ENCODE measurements around the gene RNF130.
"Not testable (repeated sequence)": the region's sequence is repeated elsewhere in the genome, so short reads cannot be mapped to it uniquely, and the experiment has no call there.

Gene RNF130

DNA sequence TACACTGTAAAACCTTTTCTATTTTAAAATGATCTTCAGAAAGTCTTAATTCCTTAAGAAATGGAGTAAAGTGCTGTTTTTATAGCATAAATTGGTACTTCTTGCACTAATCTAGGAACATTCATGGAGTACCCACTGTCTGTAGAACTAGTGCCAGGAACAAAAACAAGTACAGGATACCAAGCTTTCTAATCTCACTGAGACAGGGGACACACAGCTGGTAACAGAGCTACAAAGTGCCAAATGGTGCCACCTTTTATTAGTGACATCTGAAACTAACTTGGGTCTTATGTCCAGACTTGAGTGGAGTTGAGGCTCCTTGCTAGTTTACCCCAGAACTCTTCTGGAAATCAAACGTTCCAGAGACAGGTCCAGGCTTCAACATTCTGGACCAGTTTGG is 57.9 kb downstream of the RNF130 start:
- DNase-seq, result no peak

DNA sequence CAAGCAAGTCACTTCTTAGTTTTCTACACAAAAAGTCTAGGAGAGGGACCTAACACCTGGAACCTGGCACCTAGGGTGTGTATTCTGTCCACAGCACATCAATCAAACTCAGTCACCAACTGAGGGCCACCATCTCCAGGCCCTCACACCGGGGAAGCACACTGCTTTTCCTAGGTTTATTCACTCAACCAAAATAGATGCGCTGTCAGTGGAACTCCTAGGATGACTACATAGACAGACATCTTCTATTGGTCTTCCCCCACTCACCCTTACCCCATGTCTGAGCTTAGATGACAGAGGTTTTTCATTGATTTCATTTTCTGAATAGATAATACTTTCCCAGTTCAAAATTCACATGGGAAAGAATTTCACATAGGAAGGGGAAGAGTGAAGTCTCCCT is 59.2 kb downstream of the RNF130 start:
- no peak for DNase-seq

DNA sequence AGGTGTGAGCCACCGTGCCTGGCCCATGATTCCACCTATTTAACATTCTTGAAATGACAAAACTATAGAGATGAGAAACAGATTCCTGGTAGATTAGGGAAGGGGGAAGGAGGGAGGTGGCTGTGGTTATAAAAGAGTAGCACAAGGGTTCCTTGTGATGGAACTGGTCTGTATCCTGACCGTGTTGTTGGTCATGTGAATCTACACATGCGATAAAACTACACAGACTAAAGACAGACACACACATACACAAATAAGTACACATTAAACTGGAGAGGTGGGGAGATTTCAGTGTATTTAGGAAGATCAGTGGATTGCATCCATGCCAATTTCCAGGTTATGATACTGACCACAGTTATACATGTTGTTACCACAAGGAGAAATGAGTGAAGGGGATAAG is 60.9 kb downstream of the RNF130 start:
- DNase-seq, result no peak

DNA sequence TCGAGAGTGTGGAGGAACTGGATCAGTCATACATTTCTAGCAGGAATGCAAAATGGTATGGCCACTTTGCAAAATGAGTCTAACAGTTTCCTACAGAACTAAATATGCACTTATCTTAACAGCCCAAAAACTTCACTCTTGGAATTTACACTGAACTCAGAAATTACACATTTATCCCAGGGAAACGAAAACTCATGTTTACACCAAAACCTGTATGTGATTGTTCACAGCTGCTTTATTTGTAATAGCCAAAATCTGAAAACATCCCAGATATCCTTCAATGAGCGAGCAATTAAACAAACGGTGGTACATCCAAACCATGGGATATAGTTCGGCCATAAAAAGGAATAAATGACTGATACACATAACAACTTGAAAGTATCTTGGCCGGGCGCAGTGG is 62.0 kb downstream of the RNF130 start:
- no peak for DNase-seq

DNA sequence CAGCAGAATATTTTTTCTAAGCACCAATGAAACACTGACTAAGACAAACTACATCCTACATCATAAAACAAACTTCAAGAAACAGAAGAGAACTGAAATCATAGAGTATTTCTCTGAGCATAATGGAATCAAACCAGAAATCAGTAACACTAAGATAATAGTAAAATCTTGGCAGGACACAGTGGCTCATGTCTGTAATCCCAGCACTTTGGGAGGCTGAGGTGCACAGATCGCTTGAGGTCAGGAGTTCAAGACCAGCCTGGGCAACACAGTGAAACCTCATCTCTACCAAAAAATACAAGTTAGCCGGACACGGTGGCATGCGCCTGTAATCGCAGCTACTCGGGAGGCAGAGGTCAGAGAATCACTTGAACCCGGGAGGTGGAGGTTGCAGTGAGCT is 63.1 kb downstream of the RNF130 start:
- no peak for DNase-seq

DNA sequence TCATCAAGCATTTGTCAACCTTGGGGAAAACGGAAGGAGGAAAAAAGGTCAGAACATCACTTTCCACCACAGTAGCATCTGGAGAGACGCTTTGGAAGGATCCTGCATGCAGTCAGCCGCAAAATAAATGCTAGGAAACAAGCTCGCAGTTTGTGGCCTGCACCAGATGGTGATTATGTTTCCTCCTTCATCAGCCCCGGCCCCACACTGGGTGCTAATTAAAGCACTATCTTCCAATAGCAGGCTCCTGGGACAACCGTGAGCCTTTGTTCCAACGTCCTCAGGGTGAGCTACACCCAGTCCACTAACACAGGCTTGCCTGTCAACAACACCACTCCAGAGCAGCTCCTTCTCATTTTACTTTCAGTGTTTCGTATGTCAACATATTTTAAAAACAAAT is 64.0 kb downstream of the RNF130 start:
- DNase-seq, result no peak

DNA sequence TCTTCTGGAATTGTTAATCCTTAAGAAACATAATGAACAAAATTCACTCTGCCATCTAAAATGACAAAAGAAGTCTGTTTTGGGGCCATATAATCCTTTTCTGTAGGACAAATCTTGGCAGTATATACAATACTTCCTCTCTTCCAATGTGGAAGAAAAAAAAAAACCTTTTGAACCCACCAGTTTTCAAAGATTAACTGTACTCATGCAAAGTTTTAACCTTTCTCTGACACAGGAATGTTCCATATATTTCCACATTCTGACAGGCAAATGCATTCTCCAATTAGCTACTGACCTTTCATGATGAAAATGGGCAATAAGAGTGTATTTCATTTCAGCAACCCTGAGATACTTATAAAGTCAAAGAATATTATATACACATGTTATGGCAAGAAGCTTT is 65.4 kb downstream of the RNF130 start:
- DNase-seq, result no peak

DNA sequence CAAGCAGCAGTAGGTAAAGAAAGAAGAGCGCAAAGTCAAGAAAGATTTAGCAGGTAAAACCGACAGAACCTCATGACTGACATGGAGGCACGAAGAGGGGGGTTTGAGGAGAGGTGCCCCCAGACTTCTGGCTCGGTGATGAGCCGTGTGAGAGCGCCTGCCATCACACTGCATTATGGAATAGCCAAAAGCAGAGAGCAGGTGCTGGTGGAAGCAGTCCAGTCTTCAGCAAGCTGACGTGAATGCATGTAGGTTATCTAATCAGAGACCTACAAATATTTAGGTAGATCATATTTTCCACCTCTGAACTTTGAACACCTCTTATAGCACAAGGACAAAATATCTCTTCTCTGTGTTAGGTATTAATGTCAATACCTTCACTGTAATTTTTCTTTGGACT is 68.4 kb downstream of the RNF130 start:
- no peak for DNase-seq

DNA sequence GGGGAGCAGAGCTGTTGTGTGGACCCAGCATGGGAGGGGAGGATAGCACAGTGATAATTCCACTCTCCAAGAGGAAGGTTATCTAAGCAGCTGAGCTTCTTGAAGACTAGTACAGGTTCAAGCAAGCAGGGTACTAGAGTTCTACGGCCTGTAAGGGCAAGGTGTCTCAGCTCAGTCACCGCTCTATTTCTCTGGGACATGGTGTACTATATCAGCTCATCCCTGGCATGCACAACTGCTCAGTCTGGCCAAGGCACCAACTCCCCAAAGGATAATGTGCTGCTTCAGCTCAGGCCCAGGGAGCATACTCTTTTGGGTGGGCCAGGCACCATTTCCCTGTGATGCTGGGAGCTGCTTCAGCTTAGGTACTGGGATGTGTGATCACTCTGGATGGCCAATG is 69.8 kb downstream of the RNF130 start:
- no peak for DNase-seq

DNA sequence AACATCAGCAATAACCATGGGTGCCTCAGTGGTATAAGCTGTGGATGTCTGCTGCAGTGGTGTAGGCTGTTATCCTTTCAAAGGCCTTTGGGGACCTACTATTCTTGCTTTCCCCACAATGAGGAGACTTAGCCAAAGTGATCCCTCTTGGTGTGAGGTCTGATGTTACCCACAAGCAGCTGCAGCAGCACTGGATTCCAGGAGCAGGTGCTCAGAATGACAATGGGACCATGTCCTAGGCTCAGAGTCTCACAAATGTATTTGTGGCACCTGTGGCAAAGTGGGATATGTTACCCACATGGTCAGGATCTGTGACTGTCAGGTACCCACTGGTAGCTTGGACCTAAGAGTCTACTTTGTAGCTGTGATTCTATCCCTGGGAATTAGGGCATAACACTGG is 70.4 kb downstream of the RNF130 start:
- no peak for DNase-seq

DNA sequence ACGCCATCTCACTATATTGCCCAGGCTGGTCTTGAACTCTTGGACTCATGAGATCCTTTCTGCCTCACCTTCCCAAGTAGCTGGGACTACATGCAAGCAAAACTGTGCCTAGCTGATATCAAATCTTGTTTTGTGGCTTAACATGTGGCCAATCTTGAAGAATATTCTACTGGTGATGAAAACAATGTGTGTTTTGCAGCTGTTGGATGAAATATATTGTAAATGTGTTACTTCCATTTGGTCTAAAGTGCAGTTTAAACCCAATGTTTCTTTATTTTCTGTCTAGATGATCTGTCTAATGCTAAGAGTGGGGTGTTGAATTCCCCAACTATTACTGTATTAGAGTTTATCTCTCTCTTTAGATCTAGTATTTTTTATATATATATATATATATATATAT is 73.1 kb downstream of the RNF130 start:
- DNase-seq, result no peak

DNA sequence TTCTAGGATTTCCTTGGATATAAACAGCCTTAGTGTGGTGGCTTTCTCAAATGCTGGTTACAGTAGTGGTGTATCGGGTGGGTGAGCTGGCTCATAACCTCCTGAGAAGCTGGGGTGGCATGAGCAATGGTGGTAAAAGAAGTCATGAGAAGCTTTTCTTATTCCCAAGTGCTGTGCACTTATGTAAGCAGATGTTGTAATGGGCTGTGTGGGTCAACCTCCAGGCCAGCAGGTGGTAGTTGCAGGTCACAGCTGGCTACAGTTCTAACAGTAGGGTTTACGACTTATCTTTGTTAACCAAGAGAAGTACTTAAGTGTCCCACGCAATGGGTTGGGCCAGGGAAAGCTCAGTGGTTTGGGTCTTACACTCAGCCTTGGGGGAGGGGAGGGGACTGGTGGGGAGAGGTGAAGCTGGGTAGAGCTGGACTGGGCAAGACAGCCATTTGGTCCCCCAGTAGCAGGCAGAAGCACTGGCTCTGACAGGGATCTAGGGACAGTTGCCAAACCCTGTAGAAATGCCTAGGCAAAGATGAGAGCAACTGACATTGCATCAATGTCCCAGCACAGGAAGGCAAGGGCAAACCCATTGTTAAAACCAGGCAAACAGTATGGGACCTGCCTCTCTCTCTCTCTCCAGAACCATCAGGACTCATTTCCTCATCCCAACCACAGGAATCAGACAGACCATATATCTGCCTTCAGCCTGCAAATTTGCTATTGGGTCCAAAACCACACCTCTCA is 76.8 kb downstream of the RNF130 start:
- DNase-seq, result no peak

DNA sequence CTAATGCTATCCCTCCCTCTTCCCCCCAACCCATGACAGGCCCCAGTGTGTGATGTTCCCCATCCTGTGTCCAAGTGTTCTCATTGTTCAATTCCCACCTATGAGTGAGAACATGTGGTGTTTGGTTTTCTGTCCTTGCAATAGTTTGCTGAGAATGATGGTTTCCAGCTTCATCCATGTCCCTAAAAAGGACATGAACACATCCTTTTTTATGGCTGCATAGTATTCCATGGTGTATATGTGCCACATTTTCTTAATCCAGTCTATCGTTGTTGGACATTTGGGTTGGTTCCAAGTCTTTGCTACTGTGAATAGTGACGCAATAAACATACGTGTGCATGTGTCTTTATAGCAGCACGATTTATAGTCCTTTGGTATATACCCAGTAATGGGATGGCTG is 78.7 kb downstream of the RNF130 start:
- DNase-seq, result not testable (repeated sequence)

DNA sequence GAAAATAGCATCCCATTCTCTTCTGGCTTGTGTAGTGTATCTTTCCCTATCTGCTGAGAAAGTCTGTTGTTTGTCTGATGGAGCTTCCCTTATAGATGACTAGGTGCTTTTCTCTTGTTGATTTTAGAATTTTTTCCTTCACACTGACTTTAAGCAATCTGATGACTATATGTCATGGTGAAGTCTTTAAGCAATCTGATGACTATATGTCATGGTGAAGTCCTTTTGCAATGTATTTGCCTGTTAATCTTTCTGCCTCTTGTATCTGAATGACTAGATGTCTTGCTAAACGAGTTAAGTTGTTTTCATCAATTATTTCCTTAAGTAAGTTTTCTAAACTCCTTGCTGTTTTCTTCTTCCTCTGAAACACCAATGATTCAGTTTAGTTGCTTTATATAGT is 80.5 kb downstream of the RNF130 start:
- DNase-seq, result no peak

DNA sequence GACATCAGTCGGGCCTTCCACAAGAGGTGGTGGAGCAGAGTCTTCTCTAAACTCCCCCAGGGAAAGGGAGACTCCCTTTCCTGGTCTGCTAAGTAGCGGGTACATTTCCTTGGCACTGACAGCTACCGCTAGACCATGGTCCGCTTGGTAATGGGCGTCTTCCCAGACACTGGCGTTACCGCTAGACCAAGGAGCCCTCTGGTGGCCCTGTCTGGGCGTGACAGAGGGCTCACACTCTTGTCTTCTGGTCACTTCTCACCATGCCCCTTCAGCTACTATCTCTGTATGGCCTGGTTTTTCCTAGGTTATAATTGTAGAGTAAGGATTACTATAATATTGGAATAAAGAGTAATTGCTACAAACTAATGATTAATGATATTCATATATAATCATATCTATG is 81.0 kb downstream of the RNF130 start:
- DNase-seq, result not testable (repeated sequence)

DNA sequence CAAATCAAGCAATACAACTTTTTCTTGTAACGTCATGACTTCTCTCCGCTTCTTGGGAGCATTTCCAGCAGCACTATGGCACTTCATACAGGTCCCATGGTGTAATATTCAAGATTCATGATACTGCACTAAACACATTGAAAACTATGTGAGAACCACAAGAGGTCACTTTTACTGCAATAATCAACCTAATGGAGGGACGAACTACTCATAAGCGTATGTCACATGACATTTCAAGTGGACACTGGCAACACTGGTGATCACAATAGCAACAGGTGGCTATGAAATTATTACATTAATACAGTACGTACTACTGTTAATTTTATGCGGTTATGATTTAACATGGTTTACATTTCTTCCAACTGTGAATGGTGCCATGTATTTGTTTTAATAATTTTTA is 85.2 kb downstream of the RNF130 start:
- DNase-seq, result no peak

DNA sequence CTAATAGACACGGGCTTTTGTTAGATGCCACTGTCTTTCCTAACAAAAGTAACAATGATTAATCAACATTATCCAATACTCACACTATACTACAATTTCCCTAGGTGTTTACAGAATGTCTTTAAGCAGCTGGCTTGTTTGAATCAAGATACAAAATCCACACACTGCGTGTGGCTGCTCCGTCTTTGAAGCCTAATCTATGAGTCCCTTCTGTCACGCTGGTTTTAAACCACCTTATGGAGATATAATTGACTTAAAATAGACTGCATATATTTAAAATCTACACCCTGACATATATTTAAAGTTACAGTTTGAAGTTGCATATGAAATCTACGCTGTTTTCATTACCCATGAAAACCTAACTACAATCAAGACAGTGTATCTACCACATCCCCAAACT is 89.9 kb downstream of the RNF130 start:
- no peak for DNase-seq

DNA sequence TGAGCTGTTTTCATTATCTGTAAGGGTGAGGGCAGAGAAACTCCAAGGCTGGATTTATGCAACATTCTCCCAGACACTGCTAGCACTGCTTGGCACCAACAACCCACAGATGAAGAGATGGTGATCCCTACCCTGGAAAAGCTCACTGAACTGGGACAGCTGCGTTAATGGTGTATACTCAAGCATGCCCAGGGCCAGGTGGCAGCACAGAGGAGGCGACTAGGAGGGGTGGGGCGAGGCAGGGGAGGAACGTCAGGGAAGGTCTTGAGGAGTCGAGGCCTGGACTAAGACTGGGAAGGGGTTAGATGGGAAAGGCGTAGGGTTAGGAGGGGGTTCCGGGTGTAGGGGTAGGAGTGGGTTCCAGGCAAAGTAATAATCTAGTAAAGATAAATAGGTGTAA is 90.8 kb downstream of the RNF130 start:
- no peak for DNase-seq

DNA sequence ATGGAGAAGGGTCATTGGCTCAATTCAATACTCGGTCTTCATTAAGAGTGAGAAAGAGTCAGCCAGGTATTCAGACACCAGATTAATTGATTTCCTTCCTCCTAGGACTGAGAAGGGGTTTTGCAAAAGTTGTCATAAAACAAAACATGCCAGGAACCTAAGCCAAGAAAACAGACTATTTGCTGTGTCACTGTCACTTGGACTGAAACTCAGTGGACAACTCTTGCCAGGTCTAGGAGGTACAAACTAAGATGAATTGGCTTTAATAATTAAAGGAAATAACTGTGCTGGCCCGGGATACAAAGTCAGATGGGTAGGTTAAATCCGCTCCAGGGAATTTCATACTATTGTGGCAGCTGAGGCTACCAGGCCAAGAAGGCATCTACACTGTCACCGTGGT is 92.8 kb downstream of the RNF130 start:
- no peak for DNase-seq

DNA sequence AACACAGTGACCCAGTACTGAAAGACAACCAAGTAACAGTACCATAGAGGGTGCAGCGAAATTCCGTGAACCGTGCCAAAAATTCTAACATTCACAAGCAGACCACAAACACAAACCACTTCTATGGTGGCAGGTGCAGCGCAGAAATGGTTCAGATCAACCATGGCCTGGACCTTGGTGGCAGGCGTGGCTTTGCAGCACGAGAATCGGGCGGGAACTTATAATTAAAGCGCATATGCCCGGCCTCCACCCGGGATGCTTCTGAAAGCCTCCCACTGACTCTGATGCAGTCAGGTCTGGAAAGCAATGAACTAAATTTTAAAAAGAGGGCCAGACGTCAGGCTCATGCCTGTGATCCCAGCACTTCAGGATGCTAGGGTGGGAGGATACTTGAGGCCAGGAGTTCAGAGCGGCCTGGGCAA is 95.8 kb downstream of the RNF130 start:
- DNase-seq, result no peak

DNA sequence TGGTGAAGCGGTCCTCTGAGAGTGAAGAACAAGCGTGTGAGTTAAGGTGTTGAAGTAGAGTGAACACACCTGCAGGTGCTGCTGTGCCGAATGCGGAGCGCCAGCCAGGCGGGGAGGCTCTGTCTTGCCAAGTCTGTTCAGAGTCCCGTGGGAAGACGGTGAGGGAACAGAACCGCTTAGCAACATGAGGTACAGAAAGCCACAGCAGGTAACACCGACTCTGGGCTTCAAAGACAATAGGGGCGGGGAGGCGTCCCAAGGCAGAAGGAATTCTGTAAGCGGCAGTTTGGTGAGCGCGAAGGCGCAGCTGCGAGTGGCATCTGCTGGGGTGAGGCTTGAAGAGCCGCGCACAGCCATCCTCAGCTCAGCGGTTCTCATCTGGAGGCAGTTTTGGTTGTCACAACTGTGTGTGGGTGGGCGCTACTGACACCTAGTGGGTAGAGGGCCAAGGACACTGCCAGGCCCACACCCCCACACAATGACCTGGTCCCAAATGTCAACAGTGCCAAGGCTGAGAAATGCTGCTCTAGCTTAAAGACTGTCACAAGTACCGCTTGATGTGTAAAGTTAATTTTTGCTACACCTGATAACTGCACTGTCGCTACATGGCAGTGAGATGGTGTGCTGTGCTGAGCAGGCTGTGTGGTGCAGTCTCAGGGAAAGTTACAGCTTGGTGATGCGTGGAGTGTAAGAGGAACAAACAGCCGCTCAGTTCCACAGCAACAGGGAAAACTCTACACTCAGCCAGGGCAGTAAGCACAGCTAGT is 96.4 kb downstream of the RNF130 start:
- no peak for DNase-seq

DNA sequence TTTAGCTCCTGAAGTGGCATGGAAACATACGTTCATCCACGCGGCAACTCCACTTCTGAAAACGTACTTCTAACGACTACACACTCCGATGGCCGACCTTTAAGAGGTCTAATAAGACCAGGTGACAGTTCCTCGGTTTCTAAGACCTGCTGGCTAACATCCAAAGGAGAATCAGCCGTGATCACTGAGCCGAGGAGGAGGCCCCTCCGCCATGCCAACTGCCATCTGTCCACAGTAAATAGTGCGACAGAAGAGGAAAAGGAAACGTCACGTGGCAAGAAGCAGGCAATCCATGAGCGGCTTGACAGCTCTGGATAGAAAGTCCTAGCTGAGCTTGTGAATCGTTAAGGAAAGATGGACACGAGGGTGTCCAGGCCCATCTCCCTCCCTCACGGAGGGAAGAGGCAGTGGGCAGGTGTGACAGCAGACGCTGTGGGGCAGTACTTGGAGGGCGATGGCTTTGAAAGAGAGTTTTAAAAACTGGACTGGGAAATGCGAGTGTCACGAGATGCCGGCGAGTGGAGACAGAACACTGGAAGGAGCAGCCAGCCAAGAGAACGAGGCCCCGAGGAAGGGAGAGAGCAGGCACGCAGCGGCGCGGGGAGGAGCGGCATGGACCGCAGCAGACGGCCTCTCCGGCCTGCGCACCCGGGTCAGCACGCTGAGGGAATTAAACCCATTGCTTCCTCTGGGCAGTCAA is 97.2 kb downstream of the RNF130 start:
- no peak for DNase-seq

DNA sequence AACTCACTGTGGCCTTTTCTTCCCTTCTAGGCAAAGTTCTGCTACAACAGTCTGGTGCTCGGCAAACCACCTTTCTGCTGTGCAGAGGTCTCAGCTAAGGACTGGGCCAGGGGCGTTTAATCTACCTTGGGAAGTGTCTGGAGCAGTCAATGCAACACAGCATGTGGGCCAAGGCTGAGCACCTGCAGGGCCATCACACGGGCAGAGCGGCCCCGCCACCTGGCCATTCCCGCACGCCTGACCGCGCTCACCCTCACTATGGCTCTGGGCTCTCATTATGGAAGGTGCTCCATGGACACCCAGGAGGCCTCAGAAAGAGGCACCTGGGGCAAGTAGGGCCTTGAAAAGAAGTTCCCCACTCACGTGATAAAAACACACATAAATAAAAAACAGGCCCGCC is 98.2 kb downstream of the RNF130 start:
- DNase-seq, result no peak

DNA sequence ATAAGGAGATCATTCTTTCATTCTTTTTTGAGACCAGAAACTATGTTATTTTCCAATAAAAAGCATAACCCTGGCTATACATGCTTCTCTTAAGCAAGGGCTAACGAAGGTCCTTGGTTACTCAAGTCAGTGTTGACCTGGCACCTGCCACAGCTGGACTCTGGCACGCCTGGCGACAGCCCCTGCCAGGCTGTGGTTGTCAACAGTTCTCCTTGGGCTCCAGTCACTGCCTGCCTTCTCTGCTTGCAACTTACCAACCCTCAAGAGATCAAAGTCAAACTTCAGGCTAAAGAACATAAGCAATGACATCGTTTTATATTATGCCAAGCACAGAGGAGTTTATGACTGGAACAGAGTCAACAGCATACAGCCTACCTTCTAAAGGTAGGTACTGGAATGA is 102.4 kb downstream of the RNF130 start:
- no peak for DNase-seq

All from amniotic stem cell (primary cell).